Left renal cortex interstitium (tissue), 4 donors: ENCODE data around the gene GGCT. TPM values are rescaled to one million over a fixed set of nuclear protein-coding genes. Genes with fewer than 3 reads are reported as not detected.
"Not testable (repeated sequence)": the region's sequence is repeated elsewhere in the genome, so short reads cannot be mapped to it uniquely, and the experiment has no call there.

Source experiments
- DNase-seq, 4 donors: peaks; one replicate each; pipeline ENCODE4 v3.0.0-alpha.2; 2013; ENCODE audit warnings: low read depth in 4 of 4, low spot score in 2 of 4, missing footprints in 1 of 4
- polyA plus RNA-seq, 4 donors: library from polyadenylated mRNA; unstranded; fragments of 120-200 nt; gene quantifications; one replicate each; pipeline ENCODE4 v1.2.1, GENCODE V29; 2013; ENCODE audit not compliant: insufficient read length in 4 of 4

The GGCT gene
- polyA plus RNA-seq, 4 donors, result 64.1 to 82.2 (median 70.2) TPM

GRCh38 chr7:30519122-30519521 lies 14.5 kb upstream of the GGCT start:
- DNase-seq, result no peak

GRCh38 chr7:30515761-30516160 lies 11.1 kb upstream of the GGCT start:
- DNase-seq, result no peak

GRCh38 chr7:30514776-30515175 lies 10.1 kb upstream of the GGCT start:
- no peak for DNase-seq

GRCh38 chr7:30514177-30514576 lies 9.5 kb upstream of the GGCT start:
- no peak for DNase-seq

GRCh38 chr7:30513762-30514161 lies 9.1 kb upstream of the GGCT start:
- DNase-seq, result no peak

GRCh38 chr7:30511973-30512662 lies 7.5 kb upstream of the GGCT start:
- no peak for DNase-seq

- DNase-seq, result no peak
Measured at GRCh38 chr7:30511494-30511893, 6.9 kb upstream of the GGCT start.

- DNase-seq, result no peak
Measured at GRCh38 chr7:30510124-30511075, 5.8 kb upstream of the GGCT start.

GRCh38 chr7:30509171-30509857 lies 4.7 kb upstream of the GGCT start:
- not testable (repeated sequence) for DNase-seq

- DNase-seq, result not testable (repeated sequence)
Measured at GRCh38 chr7:30507346-30507900, 2.8 kb upstream of the GGCT start.

GRCh38 chr7:30505174-30505697 lies 607 bp upstream of the GGCT start:
- no peak for DNase-seq

GRCh38 chr7:30503274-30504212 lies 1.1 kb downstream of the GGCT start:
- DNase-seq, result no peak

- DNase-seq, result no peak
Measured at GRCh38 chr7:30502470-30503251, 2.0 kb downstream of the GGCT start.

- no peak for DNase-seq
Measured at GRCh38 chr7:30501264-30501663, 3.4 kb downstream of the GGCT start.

- DNase-seq, result no peak
Measured at GRCh38 chr7:30493228-30493627, 11.4 kb downstream of the GGCT start.

- no peak for DNase-seq
Measured at GRCh38 chr7:30491417-30491816, 13.2 kb downstream of the GGCT start.

- DNase-seq, result no peak
Measured at GRCh38 chr7:30487371-30487770, 17.3 kb downstream of the GGCT start.

- no peak for DNase-seq
Measured at GRCh38 chr7:30485667-30486066, 19.0 kb downstream of the GGCT start.

GRCh38 chr7:30481416-30481815 lies 23.2 kb downstream of the GGCT start:
- not testable (repeated sequence) for DNase-seq
